Measurements from ENCODE around the gene KCNE4.

Gene KCNE4

GRCh38 chr2:223088866-223089265, 36.9 kb downstream of the KCNE4 start:
- no peak for DNase-seq

GRCh38 chr2:223090039-223090438, 38.0 kb downstream of the KCNE4 start:
- DNase-seq = no peak

- no peak for DNase-seq
Measured at GRCh38 chr2:223090540-223091235, 38.7 kb downstream of the KCNE4 start.

GRCh38 chr2:223092667-223093066, 40.7 kb downstream of the KCNE4 start:
- DNase-seq = no peak

- no peak for DNase-seq
Measured at GRCh38 chr2:223093436-223094241, 41.6 kb downstream of the KCNE4 start.

- DNase-seq = no peak
Measured at GRCh38 chr2:223095207-223095606, 43.2 kb downstream of the KCNE4 start.

- DNase-seq = no peak
Measured at GRCh38 chr2:223096235-223096970, 44.4 kb downstream of the KCNE4 start.

- DNase-seq = no peak
Measured at GRCh38 chr2:223097888-223098383, 45.9 kb downstream of the KCNE4 start.

GRCh38 chr2:223099561-223099960, 47.6 kb downstream of the KCNE4 start:
- DNase-seq = no peak

GRCh38 chr2:223100061-223100511, 48.1 kb downstream of the KCNE4 start:
- no peak for DNase-seq

GRCh38 chr2:223101340-223102039, 49.5 kb downstream of the KCNE4 start:
- DNase-seq = no peak

- no peak for DNase-seq
Measured at GRCh38 chr2:223102040-223102400, 50.0 kb downstream of the KCNE4 start.

- no peak for DNase-seq
Measured at GRCh38 chr2:223102450-223102849, 50.5 kb downstream of the KCNE4 start.

- no peak for DNase-seq
Measured at GRCh38 chr2:223104336-223105132, 52.5 kb downstream of the KCNE4 start.
